AG04449 (cell line): Measurements from ENCODE around the gene SEMA4C.

Source experiments
- CTCF ChIA-PET: fragments of 350-600 bp; formaldehyde crosslinking; extraction: SDS; loops from one replicate; lab custom pipeline; 2021; ENCODE audit warnings: antibody characterized with exemption; lab: Yijun Ruan, JAX
- POLR2A ChIA-PET: fragments of 400-600, 350-600 bp; formaldehyde crosslinking; extraction: SDS; loops from one replicate; lab custom pipeline; 2020; ENCODE audit warnings: antibody characterized with exemption, inconsistent platforms; lab: Yijun Ruan, JAX
- DNase-seq: peaks from one replicate; pipeline ENCODE4 v3.0.0-alpha.2; 2010; ENCODE audit warnings: low read depth, low spot score
- H3K4me3 ChIP-seq: 2 replicates; pipeline ENCODE4 v1.5.1; 2011; ENCODE audit warnings: low read depth, mild to moderate bottlenecking, control low read depth, low read length
- CTCF ChIP-seq: IDR thresholded peaks from one replicate; pipeline ENCODE4 v1.5.1; 2011; ENCODE audit warnings: mild to moderate bottlenecking, moderate library complexity, low read length, control low read depth, inconsistent platforms; ENCODE audit not compliant: insufficient read depth; ENCODE audit errors: missing control alignments

Gene SEMA4C

GRCh38 chr2:96819128-96819875 lies 50.6 kb downstream of the SEMA4C start:
- no peak for DNase-seq
- no peak for TF ChIP-seq CTCF
- H3K4me3 ChIP-seq, result no peak overlapping the region
- ChIA-PET POLR2A (no interaction called here), CTCF (interaction anchor here (0.8 to 2.5 kb wide), 4 partner anchors 19 to 132 kb away, joined by 3 to 9 read pairs (median 4); partner anchors contain the start of gene ANKRD39)

GRCh38 chr2:96817882-96818281 lies 52.0 kb downstream of the SEMA4C start:
- CTCF ChIA-PET, result interaction anchor here (0.8 to 2.2 kb wide), 6 partner anchors 20 to 133 kb away, joined by 3 to 9 read pairs (median 4); partner anchors contain the start of gene ANKRD39
- H3K4me3 ChIP-seq, result no peak overlapping the region; the same call in 1 of the 2 replicates

GRCh38 chr2:96816836-96817702 lies 52.8 kb downstream of the SEMA4C start:
- CTCF ChIA-PET, result interaction anchor here (0.8 to 2.2 kb wide), 10 partner anchors 10 to 144 kb away, joined by 3 to 9 read pairs (median 4); partner anchors contain the start of genes ANKRD39 and CNNM4
- DNase-seq, result no peak
- peak overlapping the region; percentile 65 for H3K4me3 ChIP-seq
- TF ChIP-seq CTCF, result no peak
- POLR2A ChIA-PET, result interaction anchor here (1.0 kb wide), 1 partner anchor 52 kb away, joined by 3 read pairs; no protein-coding TSS in a partner anchor

More at GRCh38 chr2:96817882-96818281, 52.0 kb downstream of the SEMA4C start:
- DNase-seq, result no peak
- POLR2A ChIA-PET, result no interaction called here
- no peak for TF ChIP-seq CTCF

GRCh38 chr2:96816127-96816835 lies 53.6 kb downstream of the SEMA4C start, which contains the start of gene CNNM3:
Gene CNNM3, plus strand, starts transcription at chr2:96816268. Its CDS starts 10 bp downstream, at chr2:96816278.
- peak within 1 kb of the TSS; percentile 65 for H3K4me3 ChIP-seq
- ChIA-PET POLR2A (interaction anchor here (1.0 kb wide), 1 partner anchor 52 kb away, joined by 3 read pairs; no protein-coding TSS in a partner anchor), CTCF (interaction anchor here (0.8 to 2.2 kb wide), 9 partner anchors 9 to 145 kb away, joined by 3 to 9 read pairs (median 4); partner anchors contain the start of genes ANKRD39 and CNNM4)
- peak; percentile 31 for DNase-seq
- TF ChIP-seq CTCF, result peak; percentile 90

GRCh38 chr2:96815326-96816126 lies 54.4 kb downstream of the SEMA4C start:
- ChIA-PET POLR2A (interaction anchor here (1.0 kb wide), 1 partner anchor 53 kb away, joined by 3 read pairs; no protein-coding TSS in a partner anchor), CTCF (interaction anchor here (0.8 to 1.6 kb wide), 7 partner anchors 9 to 146 kb away, joined by 3 to 8 read pairs (median 4); partner anchors contain the start of gene CNNM4)

More at GRCh38 chr2:96815326-96816126, 54.4 kb downstream of the SEMA4C start:
- DNase-seq, result no peak
- H3K4me3 ChIP-seq, result peak overlapping the region; percentile 65
- TF ChIP-seq CTCF, result no peak
